ENCODE measurements around the gene SNAI3. TPM values are rescaled to one million over a fixed set of nuclear protein-coding genes. Genes with fewer than 3 reads are reported as not detected.
"Not testable (repeated sequence)": the region's sequence is repeated elsewhere in the genome, so short reads cannot be mapped to it uniquely, and the experiment has no call there.

SNAI3 gene
- total and polyA plus RNA-seq, 2 of the 8 experiments (the other 6 are each of a cell fraction or from before 2014, with no cell fraction given): 8.5 to 13.3 TPM

GRCh38 chr16:88669980-88670379 is 16.3 kb downstream of the SNAI3 start (continued):
- TF ChIP-seq, protein P1, sequence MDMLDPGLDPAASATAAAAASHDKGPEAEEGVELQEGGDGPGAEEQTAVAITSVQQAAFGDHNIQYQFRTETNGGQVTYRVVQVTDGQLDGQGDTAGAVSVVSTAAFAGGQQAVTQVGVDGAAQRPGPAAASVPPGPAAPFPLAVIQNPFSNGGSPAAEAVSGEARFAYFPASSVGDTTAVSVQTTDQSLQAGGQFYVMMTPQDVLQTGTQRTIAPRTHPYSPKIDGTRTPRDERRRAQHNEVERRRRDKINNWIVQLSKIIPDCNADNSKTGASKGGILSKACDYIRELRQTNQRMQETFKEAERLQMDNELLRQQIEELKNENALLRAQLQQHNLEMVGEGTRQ (IDR thresholded peaks at IDR 0.05; ENCODE audit: low read length): no peak
- TF ChIP-seq SP1 (IDR thresholded peaks at IDR 0.05; ENCODE audit: low read depth, low read length): no peak

DNA sequence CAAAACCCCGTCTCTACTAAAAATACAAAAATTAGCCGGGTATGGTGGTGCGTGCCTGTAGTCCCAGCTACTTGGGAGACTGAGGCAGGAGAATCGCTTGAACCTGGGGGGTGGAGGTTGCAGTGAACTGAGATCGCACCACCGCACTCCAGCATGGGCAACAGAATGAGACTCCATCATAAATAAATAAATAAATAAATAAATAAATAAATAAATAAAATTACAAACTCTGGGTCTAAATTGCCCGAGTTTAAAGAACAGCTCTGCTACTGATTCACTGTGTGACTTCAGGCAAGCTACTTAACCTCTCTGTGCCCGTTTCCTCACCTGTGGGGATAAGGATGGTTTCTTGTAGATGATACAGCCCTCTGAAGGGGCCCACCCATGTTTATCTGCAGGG is 16.8 kb downstream of the SNAI3 start:
- not testable (repeated sequence) for H2AFZ ChIP-seq (ENCODE audit: low read length)

More for the DNA sequence above, 16.8 kb downstream of the SNAI3 start:
- not testable (repeated sequence) for H3K36me3 ChIP-seq (ENCODE audit: control insufficient read depth in 2 of 4, insufficient read depth in 4 of 4, low read length in 3 of 4); H2BK20ac ChIP-seq (ENCODE audit: low read length); H3K4me3 ChIP-seq (ENCODE audit: extremely low read depth in 1 of 4, insufficient read depth in 2 of 4, low read depth in 3 of 4, low read length in 4 of 4); H4K8ac ChIP-seq (ENCODE audit: extremely low read depth, insufficient read depth, low read length); H2BK12ac ChIP-seq (ENCODE audit: low read depth, low read length); H4K91ac ChIP-seq (replicated peaks; ENCODE audit: insufficient read length, low read length); H3K18ac ChIP-seq (ENCODE audit: extremely low read depth, low read length); H3K4me1 ChIP-seq (replicated peaks in 1 of 4; ENCODE audit: control insufficient read depth in 3 of 4, insufficient read depth in 4 of 4, low read length in 3 of 4); H2BK5ac ChIP-seq (ENCODE audit: low read depth, low read length); H3K23ac ChIP-seq (ENCODE audit: insufficient read length); H3K9me3 ChIP-seq (ENCODE audit: insufficient read depth in 2 of 2, low read depth in 1 of 2, low read length in 1 of 2); H2BK15ac ChIP-seq (ENCODE audit: low read length); H3K27ac ChIP-seq (ENCODE audit: low read depth, low read length); H4K20me1 ChIP-seq (replicated peaks in 1 of 2; ENCODE audit: control insufficient read depth in 1 of 2, insufficient read depth in 2 of 2, low read length in 2 of 2); H3K4me2 ChIP-seq (ENCODE audit: insufficient read depth in 1 of 2, low read depth in 2 of 2, low read length in 2 of 2); H3K79me1 ChIP-seq (ENCODE audit: low read depth, low read length); H4K5ac ChIP-seq (ENCODE audit: insufficient read length, low read depth, low read length); H2AK5ac ChIP-seq (ENCODE audit: low read depth, low read length); H2BK120ac ChIP-seq (replicated peaks; ENCODE audit: low read depth, low read length); H3K79me2 ChIP-seq (ENCODE audit: control insufficient read depth in 1 of 2, insufficient read depth in 2 of 2, low read length in 2 of 2); H3K56ac ChIP-seq (replicated peaks; ENCODE audit: insufficient read length, low read depth, low read length); H3K23me2 ChIP-seq (ENCODE audit: low read depth, low read length); DNase-seq (ENCODE audit: low read depth in 1 of 2, low spot score in 2 of 2); H3K14ac ChIP-seq (ENCODE audit: insufficient read length); H3K27me3 ChIP-seq (replicated peaks in 1 of 4; ENCODE audit: control insufficient read depth in 3 of 4, extremely low read depth in 1 of 4, insufficient read depth in 3 of 4, low read length in 3 of 4); H3K4ac ChIP-seq (replicated peaks; ENCODE audit: insufficient read length, low read depth, low read length); FAIRE-seq; H3K9ac ChIP-seq (replicated peaks in 1 of 4; ENCODE audit: extremely low read depth in 1 of 4, low read depth in 3 of 4, low read length in 3 of 4)
- POLR2A ChIA-PET (ENCODE audit: partially characterized antibody): interaction anchor here (1.2 to 4.2 kb wide), 2 partner anchors 15 to 30 kb away, joined by 4 to 13 read pairs; partner anchors contain the start of gene IL17C
- 86% methylated on average over 8 of the region's 8 CpGs; no CpG with 5 or more reads in 1 of the 2 experiments for WGBS, 2 experiments (ENCODE audit: extremely low coverage in 1 of 2, insufficient coverage in 1 of 2, insufficient read length in 1 of 2, insufficient replicate concordance in 2 of 2, low coverage in 1 of 2, low lambda C conversion rate in 2 of 2, missing lambda C conversion rate in 1 of 2)
- CTCF ChIA-PET (ENCODE audit: partially characterized antibody): interaction anchor here (4.8 to 9.7 kb wide), 3 partner anchors 11 to 27 kb away, joined by 33 to 87 read pairs (median 37); partner anchors contain the start of gene SNAI3

All from H1 (cell line).